BE2C (cell line): ENCODE results near the gene NLRP9.

Experiments
- DNase-seq: peaks from one replicate; pipeline ENCODE4 v3.0.0-alpha.2; 2020
- H3K27me3 ChIP-seq: fragments of 250-450 bp; sonication (Bioruptor Pico); 2 replicates; pipeline ENCODE4 v1.5.1; 2020; ENCODE audit warnings: mild to moderate bottlenecking
- H3K36me3 ChIP-seq: fragments of 250-450 bp; sonication (Bioruptor Pico); 2 replicates; pipeline ENCODE4 v1.5.1; 2020; ENCODE audit warnings: mild to moderate bottlenecking
- H3K4me1 ChIP-seq: fragments of 250-450 bp; sonication (Bioruptor Pico); 2 replicates; pipeline ENCODE4 v1.5.1; 2020
- H3K4me3 ChIP-seq: 2 replicates; pipeline ENCODE4 v1.5.1; 2011; ENCODE audit warnings: low read depth, low read length
- H3K9me3 ChIP-seq: fragments of 250-450 bp; sonication (Bioruptor Pico); 2 replicates; pipeline ENCODE4 v1.5.1; 2020
- TF ChIP-seq, protein P1 (sequence below): IDR thresholded peaks from 2 replicates; pipeline ENCODE4 v1.5.1; 2012; ENCODE audit warnings: mild to moderate bottlenecking, low read depth, low read length

Gene NLRP9

DNA sequence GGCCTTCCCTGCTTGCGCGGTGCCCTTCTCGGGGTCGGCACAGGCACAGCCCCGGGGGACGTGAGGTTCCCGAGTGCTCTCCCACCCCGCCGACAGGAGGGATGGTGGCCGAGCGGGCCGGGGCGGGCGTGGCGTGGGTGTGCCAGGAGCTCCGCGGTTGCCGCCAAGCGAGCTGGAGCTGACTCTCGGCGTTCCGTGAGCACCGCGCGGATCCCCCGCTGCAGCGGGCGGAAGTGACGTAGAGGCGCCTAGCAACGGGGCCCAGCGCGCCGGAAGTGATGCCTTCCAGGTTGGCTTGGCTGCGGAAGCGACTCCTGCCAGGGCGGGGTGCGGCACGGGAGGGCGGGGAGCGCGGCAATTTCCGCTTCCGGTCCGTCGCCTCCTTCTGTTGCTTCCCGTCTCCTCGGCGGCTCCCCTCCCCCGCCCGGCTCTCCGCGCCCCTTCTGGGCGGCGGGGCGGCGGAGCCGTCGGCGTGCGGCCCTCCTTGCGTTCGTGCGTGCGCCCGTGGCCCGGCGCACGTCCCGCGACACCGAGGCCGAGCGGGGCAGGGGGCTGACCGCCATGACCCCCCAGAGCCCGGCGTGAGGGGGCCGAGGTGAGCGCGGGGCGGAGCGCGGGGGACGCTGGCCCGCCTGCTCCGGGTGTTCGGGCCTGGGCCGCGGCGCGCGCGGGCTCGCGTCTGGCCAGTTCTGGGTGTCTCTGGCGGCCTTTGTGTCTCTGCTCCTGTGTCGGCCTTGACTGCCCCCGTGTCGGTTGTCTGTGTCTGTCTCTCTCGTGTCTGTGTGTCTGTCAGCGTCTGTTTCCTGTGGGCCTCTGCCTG, 63.2 kb downstream of the NLRP9 start, which contains the start of gene EPN1:
Gene EPN1 (plus strand): TSS at position 386 of the 820 bp plus-strand sequence. CDS start 3,402 bp downstream, outside the sequence.
- Histone ChIP-seq H3K4me1 (peaks cover 19% of the 10 kb centered on the region), H3K4me3 (peak within 1 kb of the TSS; percentile 95), H3K9me3 (no peaks in the 10 kb centered on the region), H3K36me3 (peaks cover 51% of the 10 kb centered on the region), H3K27me3 (no peaks in the 10 kb centered on the region)
- TF ChIP-seq, protein P1, sequence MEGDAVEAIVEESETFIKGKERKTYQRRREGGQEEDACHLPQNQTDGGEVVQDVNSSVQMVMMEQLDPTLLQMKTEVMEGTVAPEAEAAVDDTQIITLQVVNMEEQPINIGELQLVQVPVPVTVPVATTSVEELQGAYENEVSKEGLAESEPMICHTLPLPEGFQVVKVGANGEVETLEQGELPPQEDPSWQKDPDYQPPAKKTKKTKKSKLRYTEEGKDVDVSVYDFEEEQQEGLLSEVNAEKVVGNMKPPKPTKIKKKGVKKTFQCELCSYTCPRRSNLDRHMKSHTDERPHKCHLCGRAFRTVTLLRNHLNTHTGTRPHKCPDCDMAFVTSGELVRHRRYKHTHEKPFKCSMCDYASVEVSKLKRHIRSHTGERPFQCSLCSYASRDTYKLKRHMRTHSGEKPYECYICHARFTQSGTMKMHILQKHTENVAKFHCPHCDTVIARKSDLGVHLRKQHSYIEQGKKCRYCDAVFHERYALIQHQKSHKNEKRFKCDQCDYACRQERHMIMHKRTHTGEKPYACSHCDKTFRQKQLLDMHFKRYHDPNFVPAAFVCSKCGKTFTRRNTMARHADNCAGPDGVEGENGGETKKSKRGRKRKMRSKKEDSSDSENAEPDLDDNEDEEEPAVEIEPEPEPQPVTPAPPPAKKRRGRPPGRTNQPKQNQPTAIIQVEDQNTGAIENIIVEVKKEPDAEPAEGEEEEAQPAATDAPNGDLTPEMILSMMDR: no peak
- peak; percentile 99 for DNase-seq

DNA sequence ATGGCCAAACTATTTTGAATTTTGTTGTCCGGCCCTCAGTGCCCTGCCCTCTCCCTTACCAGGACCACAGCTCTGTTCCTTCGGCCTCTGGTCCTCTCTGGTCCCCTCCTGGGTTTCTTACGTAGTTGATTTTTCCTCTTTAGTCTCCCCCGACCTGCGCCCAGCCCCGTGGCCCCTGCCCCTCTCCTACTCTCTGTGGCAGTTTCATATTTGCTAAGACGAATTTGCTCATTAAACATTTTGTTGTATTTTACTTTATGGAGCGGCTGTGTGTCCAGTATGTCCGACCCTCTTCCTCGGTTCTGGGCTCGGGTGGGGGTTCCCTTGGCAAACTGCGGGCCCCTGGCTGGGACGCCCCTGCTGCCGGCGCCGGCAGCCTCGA, 63.8 kb downstream of the NLRP9 start:
- H3K4me3 ChIP-seq: peak overlapping the region; percentile 95
- H3K9me3 ChIP-seq: no peaks in the 10 kb centered on the region
- peaks cover 19% of the 10 kb centered on the region for H3K4me1 ChIP-seq
- H3K36me3 ChIP-seq: peaks cover 51% of the 10 kb centered on the region
- DNase-seq: no peak
- TF ChIP-seq, protein P1: no peak
- no peaks in the 10 kb centered on the region for H3K27me3 ChIP-seq

DNA sequence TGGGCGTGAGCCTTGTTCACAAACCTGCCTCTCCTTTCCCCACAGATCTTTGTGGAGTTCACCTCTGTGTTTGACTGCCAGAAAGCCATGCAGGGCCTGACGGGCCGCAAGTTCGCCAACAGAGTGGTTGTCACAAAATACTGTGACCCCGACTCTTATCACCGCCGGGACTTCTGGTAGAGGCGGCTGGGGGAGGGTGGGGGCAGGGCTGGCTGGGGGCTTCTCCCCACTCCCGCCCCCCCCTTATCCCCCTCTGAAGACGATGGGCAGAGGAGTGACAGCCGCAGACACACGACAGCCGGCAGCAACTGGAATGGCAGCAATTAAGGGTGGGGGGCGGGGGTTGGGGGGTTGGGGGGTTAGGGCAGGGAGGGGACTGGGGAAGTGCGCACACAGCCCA, 64.3 kb downstream of the NLRP9 start:
- Histone ChIP-seq H3K4me3 (no peak overlapping the region; the same call in none of the 2 replicates), H3K4me1 (peaks cover 19% of the 10 kb centered on the region), H3K27me3 (no peaks in the 10 kb centered on the region), H3K36me3 (peaks cover 51% of the 10 kb centered on the region), H3K9me3 (no peaks in the 10 kb centered on the region)
- no peak for DNase-seq
- TF ChIP-seq, protein P1: no peak

DNA sequence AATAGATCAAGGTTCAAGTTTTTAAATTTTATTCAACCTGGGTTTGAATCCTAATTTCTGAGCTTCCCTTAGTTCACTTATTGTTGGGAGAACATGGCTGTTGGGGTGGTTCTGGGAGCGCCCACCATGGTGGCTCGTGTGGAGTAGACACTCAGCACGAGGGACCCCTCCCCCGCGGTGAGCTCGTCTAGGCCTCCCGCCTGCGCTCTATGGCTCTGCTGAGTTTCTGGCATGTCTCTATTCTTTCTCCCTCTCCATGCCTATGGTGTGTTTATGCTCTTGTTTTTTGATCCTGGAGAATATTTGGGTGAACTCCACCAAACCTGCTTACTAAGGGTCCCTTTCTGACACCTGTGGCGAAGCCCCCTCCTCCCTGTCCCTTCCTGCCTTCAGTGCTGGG, 64.7 kb downstream of the NLRP9 start:
- DNase-seq: no peak
- Histone ChIP-seq H3K27me3 (no peaks in the 10 kb centered on the region), H3K9me3 (no peaks in the 10 kb centered on the region), H3K4me1 (peaks cover 19% of the 10 kb centered on the region), H3K36me3 (peaks cover 51% of the 10 kb centered on the region), H3K4me3 (no peak overlapping the region)
- TF ChIP-seq, protein P1: no peak

DNA sequence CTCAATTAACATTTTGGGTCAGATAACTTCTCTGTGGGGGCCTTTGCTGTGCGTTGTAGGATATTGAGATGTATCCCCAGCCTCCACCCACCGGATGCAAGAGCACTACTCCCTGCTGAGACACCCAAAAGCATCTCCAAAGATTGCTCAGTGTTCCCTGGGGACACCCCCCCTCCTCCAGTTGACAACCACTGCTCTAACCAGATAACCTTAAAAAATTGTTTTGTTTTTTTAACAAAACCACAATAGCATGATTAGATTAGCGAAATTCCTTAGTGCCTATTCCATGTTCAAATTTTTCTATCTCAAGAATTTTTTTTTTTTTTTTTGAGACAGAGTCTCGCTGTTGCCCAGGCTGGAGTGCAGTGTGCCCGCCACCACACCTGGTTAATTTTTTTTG, 65.8 kb downstream of the NLRP9 start:
- TF ChIP-seq, protein P1: no peak
- Histone ChIP-seq H3K36me3 (peaks cover 51% of the 10 kb centered on the region), H3K4me1 (peaks cover 13% of the 10 kb centered on the region), H3K9me3 (no peaks in the 10 kb centered on the region), H3K27me3 (no peaks in the 10 kb centered on the region), H3K4me3 (no peak overlapping the region)
- no peak for DNase-seq

DNA sequence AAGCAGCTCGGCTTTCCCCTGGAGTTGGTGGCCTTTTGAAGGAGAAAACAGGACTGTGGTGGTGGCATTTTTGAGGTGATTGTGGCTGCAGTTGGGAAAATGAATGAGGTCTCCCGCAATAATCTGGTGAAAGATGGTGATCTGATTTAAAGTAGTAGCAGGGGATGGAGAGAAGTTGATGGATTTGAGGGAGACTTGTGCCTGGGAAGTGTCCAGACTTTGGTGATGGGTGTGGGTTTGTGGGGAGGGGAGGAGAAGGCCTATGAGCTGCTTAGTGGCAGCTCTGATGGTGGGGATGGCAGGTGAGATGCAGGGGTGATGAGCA, 67.2 kb downstream of the NLRP9 start:
- H3K4me1 ChIP-seq: peaks cover 5% of the 10 kb centered on the region
- peaks cover 64% of the 10 kb centered on the region for H3K36me3 ChIP-seq
- no peak for DNase-seq
- H3K27me3 ChIP-seq: no peaks in the 10 kb centered on the region
- TF ChIP-seq, protein P1: no peak
- no peak overlapping the region for H3K4me3 ChIP-seq
- H3K9me3 ChIP-seq: no peaks in the 10 kb centered on the region
